GOT3 (cell line): ENCODE results near the gene SNRPN.
"Not testable (repeated sequence)": the region's sequence is repeated elsewhere in the genome, so short reads cannot be mapped to it uniquely, and the experiment has no call there.

Experiments used
- DNase-seq: peaks from one replicate; lab custom pipeline; 2025; ENCODE audit warnings: mixed read lengths; lab: John Stamatoyannopoulos, UW

The SNRPN gene

DNA sequence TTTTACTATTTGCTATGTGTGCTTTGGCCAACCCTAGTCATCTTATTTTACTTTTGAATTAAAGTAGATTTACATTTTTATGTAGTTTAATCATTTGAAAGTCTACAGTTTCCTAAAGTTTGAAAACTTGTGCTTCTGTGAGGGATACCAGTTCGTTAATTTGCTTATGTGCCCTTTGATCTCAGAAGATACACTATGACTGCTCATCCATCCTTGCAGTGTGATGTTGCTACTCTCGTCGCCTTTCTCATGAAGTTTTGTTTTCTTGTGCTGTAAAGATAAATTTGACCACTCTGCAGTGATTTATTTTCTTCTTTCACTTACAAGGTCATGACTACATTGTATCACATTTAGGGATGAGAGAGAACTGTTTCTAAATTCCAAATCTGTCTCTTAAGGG lies 16.3 kb downstream of the SNRPN start:
- DNase-seq: no peak

DNA sequence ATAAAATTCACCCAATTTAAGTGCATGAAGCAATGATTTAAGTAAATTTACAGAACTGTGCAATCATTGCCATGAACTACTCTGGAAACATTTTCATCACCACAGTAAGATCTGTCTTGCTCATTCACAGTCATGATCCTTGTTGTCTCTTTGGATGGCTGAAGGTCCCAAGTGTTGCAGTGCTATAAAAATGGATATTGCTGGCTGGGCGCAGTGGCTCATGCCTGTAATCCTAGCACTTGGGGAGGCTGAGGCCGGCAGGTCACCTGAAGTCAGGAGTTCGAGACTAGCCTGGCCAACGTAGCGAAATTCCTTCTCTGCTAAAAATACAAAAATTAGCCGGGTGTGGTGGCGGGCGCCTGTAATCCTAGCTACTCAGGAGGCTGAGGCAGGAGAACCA lies 17.0 kb downstream of the SNRPN start:
- DNase-seq: no peak

DNA sequence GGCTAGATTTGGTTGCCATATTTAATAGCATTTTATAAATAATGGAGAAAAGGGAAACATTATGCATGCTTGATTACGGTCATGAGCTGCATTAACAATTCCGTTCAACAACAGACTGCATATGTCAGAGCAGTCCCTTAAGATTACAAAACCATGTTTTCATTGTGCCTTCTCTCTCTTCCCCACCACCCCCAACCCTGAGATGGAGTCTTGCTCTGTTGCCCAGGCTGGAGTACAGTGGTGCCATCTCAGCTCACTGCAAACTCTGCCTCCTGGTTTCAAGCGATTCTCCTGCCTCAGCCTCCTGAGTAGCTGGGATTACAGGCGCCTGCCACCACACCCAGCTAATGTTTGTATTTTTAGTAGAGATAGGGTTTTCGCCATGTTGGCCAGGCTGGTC lies 17.9 kb downstream of the SNRPN start:
- not testable (repeated sequence) for DNase-seq

DNA sequence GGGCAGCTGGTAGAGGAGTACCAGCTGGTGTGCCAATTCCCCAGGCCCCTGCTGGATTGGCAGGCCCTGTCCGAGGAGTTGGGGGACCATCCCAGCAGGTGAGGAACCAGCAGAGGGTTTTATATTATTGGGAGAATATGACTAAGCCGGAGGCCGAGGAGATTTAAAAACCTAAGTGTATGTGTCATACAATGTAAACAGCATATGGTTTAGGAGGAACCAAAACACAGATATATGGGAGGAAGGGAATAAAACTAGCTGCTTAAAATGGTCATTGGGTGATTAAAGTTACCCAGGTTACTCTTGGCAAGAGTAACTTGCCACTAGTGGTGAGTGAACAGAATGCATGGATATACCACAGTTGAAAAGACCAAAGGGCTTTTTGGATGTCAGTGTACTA lies 22.1 kb downstream of the SNRPN start:
- no peak for DNase-seq

DNA sequence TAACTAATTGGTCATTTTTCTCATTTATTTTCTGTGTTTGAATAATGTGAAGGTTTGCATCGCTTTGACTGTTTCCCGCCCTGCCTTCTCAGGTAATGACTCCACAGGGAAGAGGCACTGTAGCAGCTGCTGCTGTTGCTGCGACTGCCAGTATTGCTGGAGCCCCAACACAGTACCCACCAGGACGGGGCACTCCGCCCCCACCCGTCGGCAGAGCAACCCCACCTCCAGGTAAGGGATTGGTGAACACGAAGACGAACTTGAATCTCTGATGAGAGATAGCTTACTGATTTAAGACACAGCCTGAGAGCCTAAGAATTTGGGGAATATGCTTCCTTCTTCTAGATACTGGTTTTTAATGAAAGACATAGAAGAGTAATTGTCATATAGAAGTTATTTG lies 22.9 kb downstream of the SNRPN start:
- DNase-seq: no peak

DNA sequence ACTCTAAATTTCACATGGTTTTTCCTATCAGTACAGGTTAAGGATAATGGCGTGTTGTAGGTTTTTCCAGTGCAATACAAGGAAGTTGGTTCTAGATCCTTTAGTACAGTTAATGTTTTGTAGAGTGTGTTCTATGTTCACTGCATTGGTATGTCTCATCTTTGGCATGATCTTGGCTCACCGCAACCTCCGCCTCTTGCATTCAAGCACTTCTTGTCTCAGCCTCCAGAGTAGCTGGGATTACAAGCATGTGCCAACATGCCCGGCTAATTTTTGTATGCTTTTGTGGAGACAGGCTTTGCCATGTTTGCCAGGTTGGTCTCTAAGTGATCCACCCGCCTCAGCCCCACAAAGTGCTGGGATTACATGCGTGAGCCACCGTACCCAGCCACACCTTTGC lies 30.4 kb downstream of the SNRPN start:
- no peak for DNase-seq

DNA sequence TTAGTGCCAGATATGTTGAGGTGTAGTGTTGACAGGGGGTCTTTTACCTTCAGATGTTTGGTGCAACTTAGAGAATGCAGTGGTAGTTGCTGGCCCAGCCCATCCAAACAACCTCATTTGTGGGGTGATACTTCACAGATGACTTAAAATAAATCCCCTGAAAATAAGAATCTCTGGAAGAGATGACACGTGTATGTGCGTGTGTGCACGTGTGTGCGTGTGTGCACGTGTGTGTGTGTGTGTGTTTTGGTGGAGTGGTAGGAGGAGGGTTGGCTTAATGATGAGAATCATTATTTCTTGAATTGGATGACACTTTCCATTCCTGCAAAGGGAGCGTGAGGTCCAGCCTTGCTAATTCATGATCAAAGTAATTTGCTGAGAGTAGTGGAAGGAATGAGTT lies 31.9 kb downstream of the SNRPN start:
- no peak for DNase-seq

DNA sequence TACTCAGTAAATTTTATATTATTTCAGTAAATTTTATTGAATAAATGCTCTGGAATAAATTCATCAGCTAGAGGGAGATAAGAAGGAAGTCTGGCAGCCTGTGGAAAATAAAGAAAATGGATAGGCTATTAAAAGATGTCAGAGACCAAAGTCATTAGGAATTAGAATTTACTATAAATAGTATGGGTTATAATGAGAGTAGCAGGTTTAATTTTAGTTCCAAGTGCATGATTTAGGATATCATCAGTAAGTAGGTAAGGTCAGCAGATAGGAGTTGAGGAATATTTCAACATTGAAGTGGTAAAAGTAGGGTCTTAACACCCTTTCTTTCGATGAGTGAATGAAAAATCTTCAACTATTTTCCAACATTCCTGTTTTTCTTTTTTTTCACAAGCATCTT lies 64.6 kb downstream of the SNRPN start:
- no peak for DNase-seq

DNA sequence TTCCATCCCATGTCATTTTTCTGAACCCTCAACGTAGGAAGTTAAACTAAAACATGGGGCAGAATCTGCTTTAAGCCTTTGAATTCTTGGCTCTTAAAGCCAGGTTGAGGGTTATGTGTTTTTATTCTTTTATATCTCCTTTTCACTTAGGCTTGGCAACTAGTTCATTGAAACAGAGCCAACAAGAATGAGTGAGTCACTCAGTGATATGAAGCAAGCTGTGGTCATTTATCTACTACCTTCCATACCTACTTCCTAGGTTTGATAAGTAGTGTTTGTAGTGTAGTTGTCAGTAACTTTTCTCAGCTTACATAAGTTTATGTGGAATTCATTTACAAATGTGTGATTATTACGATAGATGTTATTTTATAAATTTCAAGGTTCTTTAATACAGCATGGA lies 67.4 kb downstream of the SNRPN start:
- no peak for DNase-seq
